Measurements from ENCODE around the gene PFKFB4.

- no peak for TF ChIP-seq CTCF (IDR thresholded peaks at IDR 0.05)
- no peak for TF ChIP-seq POLR2A (IDR thresholded peaks at IDR 0.05)
Measured at GRCh38 chr3:48584836-48585235, 28.2 kb upstream of the PFKFB4 start.

Measured in sigmoid colon (tissue), 3 donors.